Peyer's patch (tissue), 4 donors: Measurements from ENCODE around the gene ADH5. TPM values are rescaled to one million over a fixed set of nuclear protein-coding genes. Genes with fewer than 3 reads are reported as not detected.
"Not testable (repeated sequence)": the region's sequence is repeated elsewhere in the genome, so short reads cannot be mapped to it uniquely, and the experiment has no call there.

Source experiments
- DNase-seq, 3 donors: peaks; one replicate each; pipeline ENCODE4 v3.0.0-alpha.2; 2017 to 2019
- H3K27ac ChIP-seq, 4 donors: fragments of 200-600 bp; sonication (generic); one replicate each; pipeline ENCODE4 v1.5.1; 2016 to 2019
- H3K27me3 ChIP-seq, 2 donors: fragments of 200-600 bp; sonication (generic); one replicate each; pipeline ENCODE4 v1.5.1; 2019
- H3K36me3 ChIP-seq, 3 donors: fragments of 200-600 bp; sonication (generic); one replicate each; pipeline ENCODE4 v1.5.1; 2016 to 2019
- H3K4me1 ChIP-seq, 4 donors: fragments of 200-600 bp; sonication (generic); one replicate each; pipeline ENCODE4 v1.5.1; 2016 to 2019
- H3K4me3 ChIP-seq, 4 donors: fragments of 200-600 bp; sonication (generic); 1 replicate in 3 of 4; 2 replicates in 1 of 4; pipeline ENCODE4 v1.5.1; 2016 to 2019; ENCODE audit warnings: mild to moderate bottlenecking in 1 of 4
- H3K9me3 ChIP-seq, 4 donors: fragments of 200-600 bp; sonication (generic); one replicate each; pipeline ENCODE4 v1.5.1; 2016 to 2019; ENCODE audit warnings: mild to moderate bottlenecking in 1 of 4
- POLR2A ChIP-seq, 2 donors: fragments of 450-650 bp; IDR thresholded peaks; one replicate each; pipeline ENCODE4 v1.5.1; 2017; ENCODE audit warnings: antibody characterized with exemption in 2 of 2, mild to moderate bottlenecking in 2 of 2, moderate library complexity in 2 of 2
- total RNA-seq, 4 donors: library from RNA; depleted of rRNA; stranded (reverse); fragments of >200 nt; gene quantifications; one replicate each; pipeline ENCODE4 v1.1.0, GENCODE V29; 2016
- TF ChIP-seq, protein P1 (sequence below), 6 experiments: fragments of 450-650 bp in 4 of 6; fragments of 200-600 bp in 2 of 6; sonication (generic) in 1 of 6; IDR thresholded peaks; one replicate each; pipeline ENCODE4 v1.5.1; 2017 to 2019; ENCODE audit warnings: antibody characterized with exemption in 6 of 6, mild to moderate bottlenecking in 3 of 6, moderate library complexity in 1 of 6

The ADH5 gene
- total RNA-seq, 4 donors from 2014 or later = 61.1 to 80.3 (median 73.5) TPM

DNA sequence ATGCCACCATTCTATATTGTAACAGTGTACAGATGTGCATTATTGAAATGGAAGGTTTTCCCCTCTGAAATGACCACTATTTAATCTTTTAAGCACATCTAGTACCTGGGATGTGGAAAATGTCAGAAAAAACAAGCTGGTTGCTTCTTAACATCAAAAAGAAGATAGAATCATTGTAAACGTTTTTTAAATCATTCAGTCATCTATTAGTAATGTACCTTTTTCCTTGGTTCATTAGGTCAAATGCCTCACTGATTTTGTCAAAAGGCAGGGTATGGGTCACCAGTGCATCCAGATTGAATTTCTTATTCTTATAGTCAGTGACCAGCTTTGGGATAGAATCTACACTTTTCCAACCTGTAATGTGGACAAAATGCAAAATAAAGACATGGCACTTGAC, 37.8 kb upstream of the ADH5 start:
- no peak overlapping the region for H3K4me3 ChIP-seq
- TF ChIP-seq POLR2A (IDR thresholded peaks at IDR 0.05) = no peak
- TF ChIP-seq, protein P1, sequence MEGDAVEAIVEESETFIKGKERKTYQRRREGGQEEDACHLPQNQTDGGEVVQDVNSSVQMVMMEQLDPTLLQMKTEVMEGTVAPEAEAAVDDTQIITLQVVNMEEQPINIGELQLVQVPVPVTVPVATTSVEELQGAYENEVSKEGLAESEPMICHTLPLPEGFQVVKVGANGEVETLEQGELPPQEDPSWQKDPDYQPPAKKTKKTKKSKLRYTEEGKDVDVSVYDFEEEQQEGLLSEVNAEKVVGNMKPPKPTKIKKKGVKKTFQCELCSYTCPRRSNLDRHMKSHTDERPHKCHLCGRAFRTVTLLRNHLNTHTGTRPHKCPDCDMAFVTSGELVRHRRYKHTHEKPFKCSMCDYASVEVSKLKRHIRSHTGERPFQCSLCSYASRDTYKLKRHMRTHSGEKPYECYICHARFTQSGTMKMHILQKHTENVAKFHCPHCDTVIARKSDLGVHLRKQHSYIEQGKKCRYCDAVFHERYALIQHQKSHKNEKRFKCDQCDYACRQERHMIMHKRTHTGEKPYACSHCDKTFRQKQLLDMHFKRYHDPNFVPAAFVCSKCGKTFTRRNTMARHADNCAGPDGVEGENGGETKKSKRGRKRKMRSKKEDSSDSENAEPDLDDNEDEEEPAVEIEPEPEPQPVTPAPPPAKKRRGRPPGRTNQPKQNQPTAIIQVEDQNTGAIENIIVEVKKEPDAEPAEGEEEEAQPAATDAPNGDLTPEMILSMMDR (IDR thresholded peaks at IDR 0.05) = no peak
- H3K36me3 ChIP-seq = no peaks in the 10 kb centered on the region
- no peaks in the 10 kb centered on the region for H3K9me3 ChIP-seq
- no peaks in the 10 kb centered on the region for H3K27me3 ChIP-seq
- no peak for DNase-seq
- no peak overlapping the region for H3K27ac ChIP-seq
- no peaks in the 10 kb centered on the region for H3K4me1 ChIP-seq

DNA sequence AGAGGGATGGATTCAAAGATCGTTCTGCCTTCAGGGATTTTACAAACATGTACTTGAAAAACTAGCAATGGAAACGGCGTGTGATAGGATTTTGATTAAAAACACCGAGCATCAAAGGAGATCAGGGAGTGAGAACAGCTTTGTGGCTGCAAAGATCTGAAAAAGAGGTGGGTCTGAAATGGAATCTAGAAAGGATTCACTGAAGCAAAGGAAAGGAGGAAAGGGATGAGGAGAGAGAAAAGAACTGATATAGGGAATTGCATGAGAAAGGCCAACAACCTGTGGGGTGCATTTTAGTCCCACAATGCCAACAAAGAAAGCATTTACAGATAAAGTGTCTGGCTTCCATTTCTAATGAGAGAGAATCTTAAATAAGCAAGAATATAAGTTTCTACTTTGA, 32.4 kb upstream of the ADH5 start:
- TF ChIP-seq POLR2A (IDR thresholded peaks at IDR 0.05) = no peak
- TF ChIP-seq, protein P1 (IDR thresholded peaks at IDR 0.05) = no peak
- Histone ChIP-seq H3K36me3 (no peaks in the 10 kb centered on the region), H3K4me3 (no peak overlapping the region), H3K4me1 (no peaks in the 10 kb centered on the region), H3K9me3 (no peaks in the 10 kb centered on the region), H3K27ac (no peak overlapping the region), H3K27me3 (no peaks in the 10 kb centered on the region)
- DNase-seq = no peak

DNA sequence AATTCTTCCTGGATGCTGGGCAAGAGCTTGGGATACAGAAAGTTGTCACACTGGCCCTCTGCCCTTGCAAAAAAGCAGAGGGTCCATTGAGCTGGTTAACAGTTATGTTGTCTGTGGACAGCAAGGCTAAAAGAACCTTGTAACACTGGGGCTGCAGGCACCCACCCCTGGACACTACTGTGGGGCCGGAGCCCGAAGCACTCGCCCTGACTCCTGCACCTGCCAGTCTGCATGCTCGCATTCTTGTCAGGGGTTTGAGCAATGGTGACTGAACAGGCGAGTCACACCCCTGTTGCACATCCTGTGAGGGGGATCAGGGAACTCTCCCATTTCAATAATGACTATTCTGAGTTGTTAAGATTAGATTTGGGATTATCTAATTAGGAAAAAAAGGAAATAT, 31.9 kb upstream of the ADH5 start:
- DNase-seq = no peak
- Histone ChIP-seq H3K36me3 (no peaks in the 10 kb centered on the region), H3K27me3 (no peaks in the 10 kb centered on the region), H3K9me3 (no peaks in the 10 kb centered on the region), H3K4me3 (no peak overlapping the region), H3K4me1 (no peaks in the 10 kb centered on the region), H3K27ac (no peak overlapping the region)
- TF ChIP-seq, protein P1 (IDR thresholded peaks at IDR 0.05) = no peak
- TF ChIP-seq POLR2A (IDR thresholded peaks at IDR 0.05) = no peak

DNA sequence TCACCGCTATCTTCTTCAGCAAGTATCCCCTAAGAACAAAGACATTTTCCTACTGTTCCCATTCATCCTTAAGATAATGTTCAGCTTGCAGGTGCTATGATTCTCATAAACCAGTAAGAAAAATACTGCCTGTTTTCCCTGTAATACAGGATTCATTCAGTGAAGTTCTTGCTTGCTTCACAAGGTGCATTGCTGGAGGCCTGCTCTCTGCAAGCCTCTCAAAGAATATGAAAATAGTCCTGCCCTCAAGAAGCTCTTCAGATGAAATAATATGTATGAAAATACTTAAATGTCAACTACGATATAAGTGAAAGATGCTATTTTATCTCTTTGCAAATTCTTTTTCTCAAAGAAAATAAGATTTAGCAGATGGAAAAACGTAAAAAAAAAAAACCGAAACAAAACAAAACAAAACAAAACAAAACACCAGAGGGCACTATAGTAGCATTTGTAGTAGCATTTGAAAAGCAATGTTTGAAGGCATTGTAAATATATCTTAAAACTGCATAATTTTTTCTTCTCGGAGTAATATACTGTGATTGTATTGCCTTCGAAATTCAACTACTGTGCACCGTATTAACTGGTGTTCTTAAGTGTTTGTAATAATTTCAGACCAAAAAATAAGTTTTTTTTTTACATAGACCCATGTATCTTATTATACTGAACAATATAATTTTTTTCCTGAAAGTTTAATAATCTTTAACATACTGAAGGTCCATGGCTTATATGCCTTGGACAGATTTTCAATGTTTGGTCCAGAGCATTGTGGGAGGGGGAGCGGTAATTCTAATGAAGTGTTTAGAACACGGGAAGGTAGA, 29.5 kb upstream of the ADH5 start:
- H3K27ac ChIP-seq = no peak overlapping the region
- H3K36me3 ChIP-seq = no peaks in the 10 kb centered on the region
- no peak overlapping the region for H3K4me3 ChIP-seq
- no peak for DNase-seq
- no peaks in the 10 kb centered on the region for H3K27me3 ChIP-seq
- TF ChIP-seq POLR2A (IDR thresholded peaks at IDR 0.05) = no peak
- TF ChIP-seq, protein P1 (IDR thresholded peaks at IDR 0.05) = peak in 2 of 6 experiments; percentile 31 to 33
- no peaks in the 10 kb centered on the region for H3K4me1 ChIP-seq
- H3K9me3 ChIP-seq = no peaks in the 10 kb centered on the region

DNA sequence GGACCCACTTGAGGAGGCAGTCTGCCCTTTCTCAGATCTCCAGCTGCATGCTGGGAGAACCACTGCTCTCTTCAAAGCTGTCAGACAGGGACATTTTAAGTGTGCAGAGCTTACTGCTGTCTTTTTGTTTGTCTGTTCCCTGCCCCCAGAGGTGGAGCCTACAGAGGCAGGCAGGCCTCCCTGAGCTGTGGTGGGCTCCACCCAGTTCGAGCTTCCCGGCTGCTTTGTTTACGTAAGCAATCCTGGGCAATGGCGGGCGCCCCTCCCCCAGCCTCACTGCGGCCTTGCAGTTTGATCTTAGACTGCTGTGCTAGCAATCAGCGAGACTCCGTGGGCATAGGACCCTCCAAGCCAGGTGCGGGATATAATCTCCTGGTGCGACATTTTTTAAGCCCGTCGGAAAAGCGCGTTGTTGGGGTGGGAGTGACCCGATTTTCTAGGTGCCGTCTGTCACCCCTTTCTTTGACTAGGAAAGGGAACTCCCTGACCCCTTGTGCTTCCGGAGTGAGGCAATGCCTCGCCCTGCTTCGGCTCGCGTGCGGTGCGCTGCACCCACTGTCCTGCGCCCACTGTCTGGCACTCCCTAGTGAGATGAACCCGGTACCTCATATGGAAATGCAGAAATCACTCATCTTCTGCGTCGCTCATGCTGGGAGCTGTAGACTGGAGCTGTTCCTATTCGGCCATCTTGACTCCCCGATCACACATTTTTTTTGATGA, 28.7 kb upstream of the ADH5 start:
- H3K36me3 ChIP-seq, H3K27me3 ChIP-seq, H3K4me1 ChIP-seq, H3K4me3 ChIP-seq, H3K9me3 ChIP-seq, H3K27ac ChIP-seq, DNase-seq: not testable (repeated sequence)

DNA sequence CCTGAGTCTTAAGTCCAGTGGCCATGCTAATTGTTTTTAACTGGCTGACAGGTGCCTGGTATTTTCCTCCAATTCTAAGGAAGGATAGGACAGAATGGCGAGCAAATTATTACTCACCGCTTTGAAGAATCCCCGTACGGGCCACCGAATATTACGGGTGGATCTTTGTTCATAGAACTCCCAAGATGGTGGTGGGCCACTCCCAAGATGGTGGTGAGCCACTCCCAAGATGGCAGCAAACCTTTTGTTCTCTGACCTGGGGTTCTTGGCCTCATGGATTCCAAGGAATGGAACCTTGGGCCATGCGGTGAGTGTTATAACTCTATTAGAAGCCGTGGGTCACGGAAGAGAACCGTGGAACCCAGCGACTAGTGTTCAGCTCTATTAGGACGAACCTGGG, 20.7 kb upstream of the ADH5 start:
- not testable (repeated sequence) for H3K27me3 ChIP-seq, DNase-seq, H3K4me3 ChIP-seq, H3K9me3 ChIP-seq, H3K4me1 ChIP-seq, H3K36me3 ChIP-seq, H3K27ac ChIP-seq
